HUES64 (cell line): ENCODE data around the gene LIN7A.

Source experiments
- H3K27ac ChIP-seq: 2 replicates; pipeline ENCODE4 v1.7.0; 2013; ENCODE audit warnings: low read depth, low read length, inconsistent platforms
- H3K27me3 ChIP-seq: 2 replicates; pipeline ENCODE4 v1.6.1; 2013; ENCODE audit warnings: mild to moderate bottlenecking, low read length; ENCODE audit not compliant: insufficient read depth
- H3K36me3 ChIP-seq: 2 replicates; pipeline ENCODE4 v1.6.1; 2013; ENCODE audit warnings: mild to moderate bottlenecking, low read length; ENCODE audit not compliant: insufficient read depth
- H3K4me1 ChIP-seq: 2 replicates; pipeline ENCODE4 v1.6.1; 2013; ENCODE audit warnings: mild to moderate bottlenecking, low read length, moderate library complexity; ENCODE audit not compliant: insufficient read depth
- H3K4me3 ChIP-seq: 2 replicates; pipeline ENCODE4 v1.5.1; 2013; ENCODE audit warnings: mild to moderate bottlenecking, low read length, moderate library complexity
- H3K9ac ChIP-seq: 2 replicates; pipeline ENCODE4 v1.6.1; 2013; ENCODE audit warnings: mild to moderate bottlenecking, low read depth, low read length
- H3K9me3 ChIP-seq: 2 replicates; pipeline ENCODE4 v1.6.1; 2013; ENCODE audit warnings: low read depth, low read length; ENCODE audit not compliant: insufficient read depth
- WGBS: fragments of 150-250, 120-280 bp; methylation state at CpG from one replicate; pipeline ENCODE4 v1.1.7; 2013; ENCODE audit warnings: missing lambda C conversion rate; 5-methylcytosine and 5-hydroxymethylcytosine counted together

LIN7A gene

DNA sequence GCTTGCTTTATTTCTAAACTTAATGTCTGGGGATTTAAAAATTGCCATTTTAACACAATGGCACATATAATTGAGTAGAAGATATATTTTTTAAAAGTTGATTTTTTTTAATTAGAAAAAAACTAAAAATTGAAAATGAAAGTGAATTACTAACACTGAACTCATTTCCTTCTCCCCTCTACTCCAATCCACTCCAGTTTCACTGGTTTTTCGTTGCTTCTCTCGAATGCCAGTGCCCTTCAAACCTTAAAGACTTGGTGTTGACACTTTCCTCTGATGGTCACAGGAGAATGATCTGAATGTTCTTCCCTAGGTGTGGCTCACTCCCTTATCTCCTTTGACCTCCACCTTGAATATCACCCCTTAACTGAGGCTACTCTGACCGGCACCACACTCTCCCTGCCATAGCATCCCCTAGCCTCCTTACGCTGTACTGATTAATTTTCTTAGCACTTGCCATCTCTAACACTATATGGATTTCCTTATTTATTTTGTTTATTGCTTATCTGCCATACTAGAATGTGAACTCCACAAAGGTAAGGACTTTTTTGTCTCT, 107.1 kb downstream of the LIN7A start:
- no peaks in the 10 kb centered on the region; the same call in 1 of the 2 replicates for H3K4me1 ChIP-seq

DNA sequence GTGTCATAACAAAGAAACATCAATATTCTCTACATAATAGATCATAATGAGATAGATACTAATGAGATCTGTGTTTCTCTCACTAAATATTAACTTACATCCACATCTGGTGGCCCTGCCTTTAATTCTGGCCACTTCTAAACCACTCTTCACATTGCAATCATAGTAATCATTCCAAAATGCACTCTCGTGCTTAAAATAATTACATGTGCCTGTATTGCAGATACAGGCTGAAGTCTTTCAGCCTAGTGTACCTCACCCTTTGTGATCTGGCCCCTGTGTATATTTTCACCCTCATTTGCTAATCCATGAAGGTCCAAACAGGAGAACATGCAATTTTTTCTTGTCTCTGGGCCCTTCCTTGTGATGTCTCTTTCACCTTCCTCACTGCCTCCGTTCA, 108.0 kb downstream of the LIN7A start:
- Histone ChIP-seq H3K27ac (no peak overlapping the region), H3K27me3 (no peaks in the 10 kb centered on the region), H3K36me3 (no peaks in the 10 kb centered on the region), H3K9me3 (no peaks in the 10 kb centered on the region), H3K9ac (no peak overlapping the region), H3K4me3 (no peak overlapping the region), H3K4me1 (no peaks in the 10 kb centered on the region; the same call in 1 of the 2 replicates)
- WGBS = 97% methylated on average over 2 of the region's 2 CpGs

More for the DNA sequence above, 107.1 kb downstream of the LIN7A start:
- Histone ChIP-seq H3K9me3 (no peaks in the 10 kb centered on the region), H3K36me3 (no peaks in the 10 kb centered on the region), H3K9ac (no peak overlapping the region), H3K27me3 (no peaks in the 10 kb centered on the region), H3K4me3 (no peak overlapping the region), H3K27ac (no peak overlapping the region)
- WGBS = 96% methylated on average over 4 of the region's 4 CpGs

- Histone ChIP-seq H3K4me1 (peaks cover 11% of the 10 kb centered on the region), H3K36me3 (no peaks in the 10 kb centered on the region), H3K27me3 (no peaks in the 10 kb centered on the region), H3K27ac (no peak overlapping the region), H3K9ac (no peak overlapping the region), H3K9me3 (0 out of 2 replicates have a peak, but pooled peaks cover 4% of the 10 kb centered on the region), H3K4me3 (no peak overlapping the region)
- 100% methylated on average over 2 of the region's 2 CpGs for WGBS
Measured at GRCh38 chr12:80825506-80825905, 112.2 kb downstream of the LIN7A start.

- peaks cover 22% of the 10 kb centered on the region for H3K4me1 ChIP-seq
- no peak overlapping the region for H3K4me3 ChIP-seq
- H3K9ac ChIP-seq = no peak overlapping the region
- 92% methylated on average over 2 of the region's 3 CpGs for WGBS
- H3K9me3 ChIP-seq = 0 out of 2 replicates have a peak, but pooled peaks cover 4% of the 10 kb centered on the region
- H3K27ac ChIP-seq = no peak overlapping the region
- H3K36me3 ChIP-seq = no peaks in the 10 kb centered on the region
- H3K27me3 ChIP-seq = no peaks in the 10 kb centered on the region
Measured at GRCh38 chr12:80823393-80823792, 114.3 kb downstream of the LIN7A start.

- WGBS = 82% methylated on average over 4 of the region's 4 CpGs
Measured at GRCh38 chr12:80821513-80822000, 116.2 kb downstream of the LIN7A start.

DNA sequence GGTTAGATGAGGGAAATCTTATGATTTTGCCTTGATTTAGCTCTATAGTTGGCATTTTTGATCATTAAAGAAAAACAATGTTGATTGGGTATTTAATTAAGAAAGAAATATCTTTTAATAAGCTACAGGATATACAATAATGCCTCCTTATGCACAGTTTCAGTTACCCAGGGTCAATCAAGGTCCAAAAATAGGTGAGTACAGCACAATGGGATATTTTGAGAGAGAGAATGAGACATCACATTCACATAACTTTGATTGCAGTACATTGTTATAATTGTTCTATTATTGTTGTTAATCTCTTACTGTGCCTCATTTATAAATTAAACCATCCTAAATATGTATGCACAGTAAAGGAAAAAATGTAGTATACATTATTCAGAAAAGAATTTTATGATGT, 118.9 kb downstream of the LIN7A start:
- Histone ChIP-seq H3K27me3 (no peaks in the 10 kb centered on the region), H3K4me1 (peaks cover 22% of the 10 kb centered on the region), H3K9ac (no peak overlapping the region), H3K4me3 (no peak overlapping the region), H3K36me3 (no peaks in the 10 kb centered on the region), H3K9me3 (0 out of 2 replicates have a peak, but pooled peaks cover 4% of the 10 kb centered on the region), H3K27ac (no peak overlapping the region)

More at GRCh38 chr12:80821513-80822000, 116.2 kb downstream of the LIN7A start:
- Histone ChIP-seq H3K36me3 (no peaks in the 10 kb centered on the region), H3K4me3 (no peak overlapping the region), H3K9me3 (0 out of 2 replicates have a peak, but pooled peaks cover 4% of the 10 kb centered on the region), H3K9ac (no peak overlapping the region), H3K27ac (no peak overlapping the region), H3K27me3 (no peaks in the 10 kb centered on the region), H3K4me1 (peaks cover 22% of the 10 kb centered on the region)

DNA sequence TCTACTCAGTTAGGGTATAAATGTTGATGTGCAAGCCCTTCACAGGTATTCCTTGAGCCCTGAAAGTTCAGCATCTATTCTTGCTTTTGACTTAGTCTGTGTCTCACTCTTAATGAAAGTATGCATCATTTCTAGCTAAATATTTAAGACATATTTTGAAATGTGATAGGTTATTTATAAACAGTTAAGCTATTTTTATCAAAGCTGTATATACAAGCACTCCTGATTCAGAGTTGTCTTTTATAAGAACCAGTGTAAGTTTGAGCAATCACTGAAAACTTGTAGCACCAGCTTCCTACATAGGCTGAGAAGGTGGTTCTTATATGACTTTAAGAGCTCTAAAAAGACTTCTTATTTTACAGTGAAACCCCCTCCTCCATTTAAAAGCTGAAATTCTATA, 122.4 kb downstream of the LIN7A start:
- H3K27me3 ChIP-seq = no peaks in the 10 kb centered on the region
- H3K9ac ChIP-seq = no peak overlapping the region
- peaks cover 2% of the 10 kb centered on the region for H3K36me3 ChIP-seq
- no peak overlapping the region for H3K4me3 ChIP-seq
- H3K4me1 ChIP-seq = 0 out of 2 replicates have a peak, but pooled peaks cover 9% of the 10 kb centered on the region
- H3K27ac ChIP-seq = no peak overlapping the region
- no peaks in the 10 kb centered on the region for H3K9me3 ChIP-seq

- Histone ChIP-seq H3K27ac (no peak overlapping the region), H3K27me3 (no peaks in the 10 kb centered on the region), H3K4me3 (no peak overlapping the region), H3K4me1 (0 out of 2 replicates have a peak, but pooled peaks cover under 1% of the 10 kb centered on the region), H3K9ac (no peak overlapping the region), H3K9me3 (no peaks in the 10 kb centered on the region), H3K36me3 (peaks cover 7% of the 10 kb centered on the region)
- 89% methylated on average over 4 of the region's 4 CpGs for WGBS
Measured at GRCh38 chr12:80814453-80814852, 123.3 kb downstream of the LIN7A start.

- Histone ChIP-seq H3K27me3 (no peaks in the 10 kb centered on the region), H3K9ac (no peak overlapping the region), H3K36me3 (peaks cover 7% of the 10 kb centered on the region), H3K4me1 (no peaks in the 10 kb centered on the region), H3K27ac (no peak overlapping the region), H3K4me3 (no peak overlapping the region), H3K9me3 (no peaks in the 10 kb centered on the region)
- WGBS = 78% methylated on average over 1 of the region's 2 CpGs
Measured at GRCh38 chr12:80813820-80814219, 123.9 kb downstream of the LIN7A start.

DNA sequence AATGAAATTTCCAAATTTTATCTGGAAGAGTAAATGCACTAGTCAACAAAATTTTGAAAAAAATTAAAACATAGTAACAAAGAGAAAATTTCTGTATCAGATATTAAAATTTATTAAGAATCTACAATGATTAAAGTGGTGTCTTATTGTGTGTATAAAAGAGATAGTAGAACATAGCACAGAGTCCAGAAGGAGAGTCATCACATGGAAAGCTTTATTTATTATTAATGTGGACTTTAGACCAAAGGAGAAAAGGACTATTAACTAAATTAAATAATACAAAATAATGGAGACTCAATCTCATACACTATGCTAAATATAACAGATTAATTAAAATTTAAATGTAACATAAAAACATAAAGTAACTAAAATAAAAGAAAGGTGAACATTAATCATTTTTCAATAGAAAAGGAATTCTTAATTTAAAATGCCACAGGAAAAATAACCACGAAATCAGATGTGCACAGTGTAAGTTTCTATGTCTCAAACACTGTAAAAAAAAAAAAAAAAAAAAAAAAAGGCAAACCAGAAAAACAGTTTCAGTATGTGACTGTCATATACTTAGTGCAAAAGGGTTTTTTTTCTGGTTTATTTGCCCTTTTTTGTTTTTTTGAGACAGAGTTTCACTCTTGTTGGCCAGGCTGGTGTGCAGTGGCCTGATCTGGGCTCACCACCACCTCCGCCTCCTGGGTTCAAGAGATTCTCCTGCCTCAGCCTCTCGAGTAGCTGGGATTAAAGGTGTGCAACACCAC, 125.6 kb downstream of the LIN7A start:
- no peak overlapping the region for H3K27ac ChIP-seq
- H3K4me1 ChIP-seq = no peaks in the 10 kb centered on the region
- H3K27me3 ChIP-seq = no peaks in the 10 kb centered on the region
- no peak overlapping the region for H3K4me3 ChIP-seq
- H3K9ac ChIP-seq = no peak overlapping the region
- peaks cover 7% of the 10 kb centered on the region for H3K36me3 ChIP-seq
- 100% methylated on average over 2 of the region's 3 CpGs for WGBS
- no peaks in the 10 kb centered on the region for H3K9me3 ChIP-seq

GRCh38 chr12:80810874-80811273, 126.9 kb downstream of the LIN7A start:
- no peaks in the 10 kb centered on the region for H3K27me3 ChIP-seq

More at GRCh38 chr12:80810874-80811273, 126.9 kb downstream of the LIN7A start:
- H3K4me3 ChIP-seq = no peak overlapping the region
- H3K9me3 ChIP-seq = no peaks in the 10 kb centered on the region
- no peak overlapping the region for H3K27ac ChIP-seq
- no peak overlapping the region for H3K9ac ChIP-seq
- H3K4me1 ChIP-seq = no peaks in the 10 kb centered on the region
- 80% methylated on average over 1 of the region's 1 CpG for WGBS
- peaks cover 7% of the 10 kb centered on the region for H3K36me3 ChIP-seq
